GM21381 (cell line): ENCODE results near the gene LIAS.
"Not testable (repeated sequence)": the region's sequence is repeated elsewhere in the genome, so short reads cannot be mapped to it uniquely, and the experiment has no call there.

ENCODE experiments used
- ATAC-seq: cut with Tn5 transposase; IDR thresholded peaks from one replicate; pipeline ENCODE4 v1.9.1; 2021; ENCODE audit warnings: mild to moderate bottlenecking, moderate library complexity; ENCODE audit not compliant: unreplicated experiment

The LIAS gene

GRCh38 chr4:39452860-39453587, 5.8 kb upstream of the LIAS start:
- no peak for ATAC-seq

GRCh38 chr4:39453738-39454137, 5.1 kb upstream of the LIAS start:
- ATAC-seq: no peak

GRCh38 chr4:39455486-39455885, 3.4 kb upstream of the LIAS start:
- no peak for ATAC-seq

- ATAC-seq: no peak
Observed at GRCh38 chr4:39456946-39457763, 1.7 kb upstream of the LIAS start.

GRCh38 chr4:39458161-39458504, 723 bp upstream of the LIAS start:
- not testable (repeated sequence) for ATAC-seq

GRCh38 chr4:39464886-39465501, 6.1 kb downstream of the LIAS start:
- ATAC-seq: no peak

- no peak for ATAC-seq
Observed at GRCh38 chr4:39466747-39467146, 7.9 kb downstream of the LIAS start.

- ATAC-seq: no peak
Observed at GRCh38 chr4:39467464-39467863, 8.6 kb downstream of the LIAS start.

GRCh38 chr4:39469429-39470077, 10.7 kb downstream of the LIAS start:
- ATAC-seq: peak; percentile 83

GRCh38 chr4:39470402-39470801, 11.5 kb downstream of the LIAS start:
- no peak for ATAC-seq

GRCh38 chr4:39472396-39472795, 13.5 kb downstream of the LIAS start:
- no peak for ATAC-seq

GRCh38 chr4:39476187-39476895, 17.5 kb downstream of the LIAS start:
- no peak for ATAC-seq

GRCh38 chr4:39480251-39480650, 21.4 kb downstream of the LIAS start:
- ATAC-seq: no peak

- ATAC-seq: no peak
Observed at GRCh38 chr4:39480902-39481695, 22.2 kb downstream of the LIAS start.

- ATAC-seq: no peak
Observed at GRCh38 chr4:39484582-39485272, 25.9 kb downstream of the LIAS start.

- no peak for ATAC-seq
Observed at GRCh38 chr4:39486221-39486804, 27.5 kb downstream of the LIAS start.

GRCh38 chr4:39490322-39490721, 31.5 kb downstream of the LIAS start:
- no peak for ATAC-seq

- no peak for ATAC-seq
Observed at GRCh38 chr4:39494354-39494753, 35.5 kb downstream of the LIAS start.
